AG04450 (cell line): ENCODE results near the gene TK1. TPM values are rescaled to one million over a fixed set of nuclear protein-coding genes. Genes with fewer than 3 reads are reported as not detected.

ENCODE experiments used
- CTCF ChIA-PET: fragments of 300-600, 350-600 bp; formaldehyde crosslinking; extraction: SDS; loops from one replicate; lab custom pipeline; 2022; ENCODE audit warnings: antibody characterized with exemption, inconsistent platforms; lab: Charles Lee
- POLR2A ChIA-PET: fragments of 350-600 bp; formaldehyde crosslinking; extraction: SDS; loops from one replicate; lab custom pipeline; 2021; ENCODE audit warnings: antibody characterized with exemption, inconsistent platforms; lab: Yijun Ruan, JAX
- DNase-seq: peaks from one replicate; pipeline ENCODE4 v3.0.0-alpha.2; 2011; ENCODE audit warnings: low read depth, low spot score
- H3K27ac ChIP-seq: one replicate; pipeline ENCODE4 v1.5.1; 2012; ENCODE audit warnings: low read depth, low read length, control low read depth
- H3K27me3 ChIP-seq: one replicate; pipeline ENCODE4 v1.6.0; 2012; ENCODE audit warnings: low read length; ENCODE audit not compliant: control insufficient read depth, insufficient read depth
- H3K4me3 ChIP-seq: 2 replicates; pipeline ENCODE4 v1.5.1; 2011; ENCODE audit warnings: mild to moderate bottlenecking, low read depth, low read length, control low read depth
- H3K9me3 ChIP-seq: 2 replicates; pipeline ENCODE4 v1.5.1; 2012; ENCODE audit warnings: low read length; ENCODE audit not compliant: control insufficient read depth, insufficient read depth
- CTCF ChIP-seq: IDR thresholded peaks from 2 replicates; pipeline ENCODE4 v1.5.1; 2011; ENCODE audit warnings: low read depth, low read length, control low read depth, inconsistent platforms
- polyA plus RNA-seq: library from polyadenylated mRNA; depleted of rRNA; stranded (reverse); fragments of >200 nt; gene quantifications from 2 replicates; pipeline ENCODE4 v1.2.3, GENCODE V29; 2011

The TK1 gene
- polyA plus RNA-seq, 1 experiment, result 27.1 TPM

DNA sequence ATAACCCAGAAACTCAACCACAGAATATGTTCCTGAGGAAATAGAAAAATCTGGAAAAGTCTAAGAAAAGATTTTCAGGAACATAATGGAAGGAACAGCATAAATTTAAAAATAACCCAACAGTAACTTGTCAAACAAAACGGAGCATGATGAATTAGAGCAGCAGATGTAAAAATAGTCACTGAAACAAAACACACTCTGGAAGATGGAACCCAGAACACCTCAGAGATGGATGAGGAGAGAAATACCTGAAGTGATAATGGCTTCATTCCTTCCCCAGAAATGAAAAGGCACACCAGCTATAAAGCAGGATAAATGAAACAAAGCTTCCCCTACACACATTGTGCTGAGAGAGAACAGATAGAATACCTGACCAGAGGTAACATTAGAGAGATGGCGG is 6.3 kb downstream of the TK1 start:
- no peak for DNase-seq
- no peak overlapping the region for H3K4me3 ChIP-seq

DNA sequence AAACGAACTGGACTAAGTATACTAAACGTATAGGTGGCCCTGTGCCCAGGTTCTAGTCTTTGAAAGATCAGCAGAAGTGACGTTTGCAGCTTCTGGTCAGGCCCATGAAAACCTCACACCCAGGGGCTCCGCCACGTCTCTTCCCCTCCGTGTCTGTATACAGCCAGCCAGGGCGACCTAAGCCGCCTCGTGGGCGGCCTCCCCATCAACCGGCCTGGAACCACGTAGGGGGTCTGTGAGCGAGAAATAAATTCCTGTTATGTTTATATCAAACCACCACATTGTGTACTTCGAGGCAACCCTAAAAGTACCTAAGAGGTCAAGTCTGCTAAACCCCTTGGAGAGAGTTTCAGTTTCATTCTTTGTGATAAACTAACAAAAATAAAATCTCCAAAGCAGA is 6.8 kb downstream of the TK1 start:
- TF ChIP-seq CTCF, result no peak
- CTCF ChIA-PET, result interaction anchor here (0.5 kb wide), 1 partner anchor 11 kb away, joined by 3 read pairs; no protein-coding TSS in a partner anchor
- Histone ChIP-seq H3K27me3 (no peaks in the 10 kb centered on the region), H3K9me3 (peaks cover 3% of the 10 kb centered on the region; the same call in 1 of the 2 replicates), H3K4me3 (peak overlapping the region; percentile 22), H3K27ac (peak overlapping the region; percentile 61)
- POLR2A ChIA-PET, result no interaction called here
- no peak for DNase-seq

More for the DNA sequence above, 6.3 kb downstream of the TK1 start:
- H3K27me3 ChIP-seq, result no peaks in the 10 kb centered on the region
- peaks cover 3% of the 10 kb centered on the region; the same call in 1 of the 2 replicates for H3K9me3 ChIP-seq
- no peak for TF ChIP-seq CTCF
- no peak overlapping the region for H3K27ac ChIP-seq
- ChIA-PET CTCF (interaction anchor here (0.5 kb wide), 1 partner anchor 11 kb away, joined by 3 read pairs; no protein-coding TSS in a partner anchor), POLR2A (no interaction called here)

DNA sequence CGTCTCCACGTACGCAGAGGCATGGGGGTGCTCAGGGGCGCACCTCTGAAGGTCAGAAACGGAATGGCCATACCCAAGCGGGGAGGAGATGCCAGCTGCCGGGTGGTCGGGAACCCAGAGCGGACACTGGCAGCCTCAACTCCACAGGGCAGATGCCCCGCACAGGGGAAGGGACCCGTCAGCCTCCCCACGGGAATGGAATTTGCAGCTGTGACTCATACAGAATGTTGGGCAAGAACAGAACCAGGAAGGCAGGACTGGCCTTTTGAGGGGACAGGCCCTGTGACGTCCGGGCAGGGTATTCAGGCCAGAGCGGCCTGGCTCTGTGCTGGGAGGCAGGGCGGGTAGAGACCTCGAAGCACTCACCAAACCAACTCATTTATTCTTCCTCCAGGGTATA is 7.5 kb downstream of the TK1 start:
- TF ChIP-seq CTCF, result no peak
- ChIA-PET CTCF (interaction anchor here (0.9 kb wide), 1 partner anchor 8 kb away, joined by 3 read pairs; the partner anchor contains the start of gene AFMID), POLR2A (no interaction called here)
- DNase-seq, result peak; percentile 23
- H3K9me3 ChIP-seq, result peaks cover 3% of the 10 kb centered on the region; the same call in 1 of the 2 replicates
- H3K27ac ChIP-seq, result peak overlapping the region; percentile 61
- no peak overlapping the region for H3K4me3 ChIP-seq
- H3K27me3 ChIP-seq, result no peaks in the 10 kb centered on the region

DNA sequence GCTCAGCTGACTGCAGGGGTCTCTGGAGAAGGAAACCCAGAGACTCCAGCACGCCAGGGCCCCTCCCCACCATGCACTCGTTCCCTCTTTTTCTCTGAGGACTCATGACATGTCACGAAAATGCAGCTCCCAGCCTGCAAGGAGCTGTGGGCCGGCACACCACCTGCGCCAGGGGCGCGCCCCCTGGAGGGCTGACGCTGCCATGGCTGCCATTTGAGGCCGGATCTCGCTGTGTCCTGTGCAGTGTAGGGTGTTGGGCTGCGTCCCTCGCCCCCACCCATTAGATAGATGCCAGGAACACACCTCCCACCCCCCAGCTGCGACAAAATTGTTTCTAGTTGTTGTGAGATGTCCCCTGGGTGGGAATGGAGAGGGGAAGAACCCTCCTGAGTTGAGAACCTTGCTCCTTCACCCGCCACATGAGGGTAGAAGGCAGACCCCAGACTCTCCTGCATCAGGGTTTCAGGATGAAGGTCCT is 10.3 kb downstream of the TK1 start:
- Histone ChIP-seq H3K4me3 (no peak overlapping the region), H3K27me3 (no peaks in the 10 kb centered on the region), H3K9me3 (peaks cover 3% of the 10 kb centered on the region; the same call in 1 of the 2 replicates), H3K27ac (no peak overlapping the region)
- ChIA-PET CTCF (interaction anchor here (0.6 to 1.8 kb wide), 10 partner anchors 10 to 1596 kb away, joined by 3 to 31 read pairs (median 4); partner anchors contain the start of genes AFMID and TK1), POLR2A (no interaction called here)
- TF ChIP-seq CTCF, result peak; percentile 95
- DNase-seq, result no peak

DNA sequence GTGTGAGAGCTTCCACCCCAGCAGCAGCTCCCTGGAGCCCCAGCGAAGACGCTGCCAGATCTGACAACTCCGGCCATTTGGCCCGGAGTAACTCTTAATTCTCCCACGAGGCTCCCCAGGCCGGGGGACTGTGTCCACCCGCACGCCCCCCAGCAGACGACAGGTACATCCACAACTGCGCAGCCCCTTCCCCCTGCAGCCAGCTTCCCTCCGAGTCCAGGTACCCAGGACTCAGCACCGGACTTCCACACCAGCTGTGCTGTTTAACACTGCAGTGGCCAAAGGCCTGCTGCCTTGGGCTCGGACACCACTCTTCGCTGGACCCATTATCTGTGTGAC is 11.2 kb downstream of the TK1 start:
- no peak overlapping the region for H3K27ac ChIP-seq
- H3K4me3 ChIP-seq, result no peak overlapping the region
- H3K9me3 ChIP-seq, result peaks cover 3% of the 10 kb centered on the region; the same call in 1 of the 2 replicates
- TF ChIP-seq CTCF, result no peak
- ChIA-PET CTCF (interaction anchor here (0.9 to 2.1 kb wide), 5 partner anchors 10 to 65 kb away, joined by 3 to 13 read pairs (median 5); partner anchors contain the start of genes AFMID and TK1), POLR2A (no interaction called here)
- DNase-seq, result no peak
- H3K27me3 ChIP-seq, result no peaks in the 10 kb centered on the region
